Hematopoietic multipotent progenitor cell treated with erythropoietin and hydrocortisone succinate and interleukin-3 and kit ligand, for 17 days (in vitro differentiated cells): ENCODE results near the gene RBM23.
A peak's percentile ranks its signal among the peaks of the same experiment; 100 is the strongest.
"Not testable (repeated sequence)": the region's sequence is repeated elsewhere in the genome, so short reads cannot be mapped to it uniquely, and the experiment has no call there.

Experiments used
- DNase-seq: peaks from one replicate; pipeline ENCODE4 v3.0.0-alpha.2; 2015; ENCODE audit warnings: low spot score

The RBM23 gene

GRCh38 chr14:22915886-22916521, 2.9 kb downstream of the RBM23 start:
- no peak for DNase-seq

- not testable (repeated sequence) for DNase-seq
Observed at GRCh38 chr14:22914836-22915235, 4.1 kb downstream of the RBM23 start.

- no peak for DNase-seq
Observed at GRCh38 chr14:22910916-22911315, 8.0 kb downstream of the RBM23 start.

- no peak for DNase-seq
Observed at GRCh38 chr14:22908601-22909000, 10.3 kb downstream of the RBM23 start.

- no peak for DNase-seq
Observed at GRCh38 chr14:22907429-22907828, 11.5 kb downstream of the RBM23 start.

GRCh38 chr14:22906073-22906472, 12.9 kb downstream of the RBM23 start:
- DNase-seq = no peak

GRCh38 chr14:22905627-22906026, 13.3 kb downstream of the RBM23 start:
- DNase-seq = no peak

- no peak for DNase-seq
Observed at GRCh38 chr14:22903742-22904087, 15.2 kb downstream of the RBM23 start.

- DNase-seq = no peak
Observed at GRCh38 chr14:22901799-22902198, 17.1 kb downstream of the RBM23 start.

- DNase-seq = peak; percentile 92
Observed at GRCh38 chr14:22900081-22900799, 18.7 kb downstream of the RBM23 start.

- DNase-seq = peak; percentile 67
Observed at GRCh38 chr14:22898302-22899090, 20.5 kb downstream of the RBM23 start.

- DNase-seq = peak; percentile 81
Observed at GRCh38 chr14:22897357-22897756, 21.6 kb downstream of the RBM23 start.

GRCh38 chr14:22896760-22897159, 22.2 kb downstream of the RBM23 start:
- DNase-seq = peak; percentile 24

GRCh38 chr14:22896356-22896755, 22.6 kb downstream of the RBM23 start:
- peak; percentile 15 for DNase-seq

- no peak for DNase-seq
Observed at GRCh38 chr14:22895402-22895801, 23.5 kb downstream of the RBM23 start.

- DNase-seq = no peak
Observed at GRCh38 chr14:22893706-22894105, 25.2 kb downstream of the RBM23 start.

GRCh38 chr14:22892488-22892887, 26.5 kb downstream of the RBM23 start:
- no peak for DNase-seq

- DNase-seq = no peak
Observed at GRCh38 chr14:22890416-22890815, 28.5 kb downstream of the RBM23 start.

GRCh38 chr14:22888662-22889061, 30.3 kb downstream of the RBM23 start:
- DNase-seq = no peak

GRCh38 chr14:22887990-22888378, 31.0 kb downstream of the RBM23 start:
- DNase-seq = no peak

- peak; percentile 87 for DNase-seq
Observed at GRCh38 chr14:22887260-22887989, 31.5 kb downstream of the RBM23 start.

GRCh38 chr14:22886500-22887259, 32.3 kb downstream of the RBM23 start:
- peak; percentile 83 for DNase-seq
